GM08714 (cell line): ENCODE measurements around the gene VIPR2.

Experiments used
- H3K4me3 ChIP-seq: fragments of 200-500 bp; sonication (Bioruptor generic); 2 replicates; pipeline ENCODE4 v1.5.1; 2014; ENCODE audit warnings: mild to moderate bottlenecking, low read length, inconsistent platforms
- ZNF274 ChIP-seq: IDR thresholded peaks from 2 replicates; pipeline ENCODE4 v1.6.1; 2012; ENCODE audit warnings: mild to moderate bottlenecking, low read depth, low read length

The VIPR2 gene

GRCh38 chr7:159149488-159149887, 4.8 kb upstream of the VIPR2 start:
- no peak overlapping the region for H3K4me3 ChIP-seq
- no peak for TF ChIP-seq ZNF274

GRCh38 chr7:159148430-159149395, 4.0 kb upstream of the VIPR2 start:
- no peak for TF ChIP-seq ZNF274

DNA sequence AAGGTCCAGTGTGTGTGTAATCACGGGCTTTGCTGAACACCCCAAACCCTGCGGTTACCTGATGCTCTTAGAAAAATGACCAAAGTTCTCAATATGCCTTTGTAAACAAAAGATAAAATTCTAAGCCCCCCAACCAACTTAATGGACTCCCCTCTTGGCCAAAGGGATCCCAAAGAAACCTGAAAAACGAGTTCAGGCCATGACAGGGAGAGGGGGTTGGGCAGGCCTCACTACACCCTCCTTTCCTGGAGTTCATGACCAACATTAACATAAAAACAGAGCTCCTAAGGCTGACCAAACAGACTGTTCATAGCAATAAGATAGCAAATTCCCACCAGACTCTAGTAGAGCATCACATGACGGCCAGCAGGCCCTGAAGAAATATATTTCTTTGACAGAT, 3.0 kb upstream of the VIPR2 start:
- no peak overlapping the region for H3K4me3 ChIP-seq
- TF ChIP-seq ZNF274, result no peak

More at GRCh38 chr7:159148430-159149395, 4.0 kb upstream of the VIPR2 start:
- H3K4me3 ChIP-seq, result no peak overlapping the region

DNA sequence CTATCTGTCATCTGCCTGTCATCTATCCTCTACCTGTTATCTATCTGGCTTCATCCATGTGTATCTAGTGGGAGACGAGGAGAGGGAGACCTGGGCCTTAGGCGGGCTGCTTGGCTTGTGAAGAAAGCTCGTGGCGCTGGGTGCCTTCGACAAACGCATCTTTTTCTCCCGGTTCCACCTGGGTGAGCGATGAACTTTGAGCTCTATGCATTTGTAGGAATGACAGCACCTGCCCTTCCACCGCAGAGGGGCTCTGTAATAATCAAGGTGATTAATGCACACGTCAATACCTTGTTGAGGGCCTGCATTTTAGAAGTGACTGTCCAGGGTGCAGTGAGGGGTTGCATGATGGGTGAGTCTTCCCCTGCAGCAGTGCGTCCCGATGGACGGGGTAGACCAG, 2.6 kb upstream of the VIPR2 start:
- TF ChIP-seq ZNF274, result no peak
- H3K4me3 ChIP-seq, result no peak overlapping the region

DNA sequence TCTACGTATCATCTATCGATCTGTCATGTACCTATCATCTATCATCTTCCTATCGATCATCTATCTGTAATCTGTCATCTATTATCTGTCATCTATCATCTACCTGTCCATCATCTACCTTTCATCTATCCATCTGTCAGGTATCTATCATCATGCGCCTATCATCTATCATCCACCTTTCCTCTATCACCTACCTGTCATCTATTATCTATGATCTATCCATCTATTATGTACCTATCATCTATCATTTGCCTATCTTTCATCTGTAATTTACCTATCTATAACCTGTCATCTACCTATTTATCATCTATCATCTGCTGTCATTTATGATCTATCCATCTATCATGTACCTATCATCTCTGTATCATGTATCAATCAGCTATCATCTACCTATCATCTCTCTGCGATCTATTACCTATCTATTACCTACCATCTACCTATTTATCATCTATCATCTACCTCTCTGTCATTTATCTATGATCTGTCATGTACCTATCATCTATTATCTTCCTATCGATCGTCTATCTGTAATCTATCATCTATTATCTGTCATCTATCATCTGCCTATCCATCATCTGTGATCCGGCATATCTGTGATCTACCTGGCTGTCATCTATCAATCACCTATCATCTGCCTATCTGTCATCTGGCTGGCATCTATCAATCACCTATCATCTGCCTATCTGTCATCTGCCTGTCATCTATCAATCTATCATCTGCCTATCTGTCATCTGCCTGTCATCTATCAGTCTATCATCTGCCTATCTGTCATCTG, 1.6 kb upstream of the VIPR2 start:
- H3K4me3 ChIP-seq, result no peak overlapping the region
- TF ChIP-seq ZNF274, result no peak

DNA sequence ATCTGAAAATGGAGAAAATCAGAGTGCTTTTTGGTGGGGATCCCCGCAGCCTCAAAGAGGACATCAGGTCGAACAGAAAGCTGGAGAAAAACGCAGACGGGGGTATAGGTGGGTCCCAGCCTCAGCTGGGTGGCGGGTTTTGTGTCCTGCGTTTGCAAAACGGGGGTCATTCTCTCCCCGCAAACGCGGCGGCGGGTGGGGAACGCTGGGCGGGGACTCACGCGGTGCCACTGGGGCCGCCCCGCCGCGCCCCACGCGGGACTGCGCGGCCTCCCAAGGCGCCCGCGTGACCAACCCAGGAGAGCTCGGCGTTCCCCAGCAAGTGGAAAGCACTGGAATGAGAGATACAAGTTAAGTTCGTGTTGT, 806 bp upstream of the VIPR2 start:
- no peak for TF ChIP-seq ZNF274
- no peak overlapping the region for H3K4me3 ChIP-seq

GRCh38 chr7:159143780-159144757, 598 bp downstream of the VIPR2 start:
- H3K4me3 ChIP-seq, result no peak overlapping the region
- TF ChIP-seq ZNF274, result no peak

DNA sequence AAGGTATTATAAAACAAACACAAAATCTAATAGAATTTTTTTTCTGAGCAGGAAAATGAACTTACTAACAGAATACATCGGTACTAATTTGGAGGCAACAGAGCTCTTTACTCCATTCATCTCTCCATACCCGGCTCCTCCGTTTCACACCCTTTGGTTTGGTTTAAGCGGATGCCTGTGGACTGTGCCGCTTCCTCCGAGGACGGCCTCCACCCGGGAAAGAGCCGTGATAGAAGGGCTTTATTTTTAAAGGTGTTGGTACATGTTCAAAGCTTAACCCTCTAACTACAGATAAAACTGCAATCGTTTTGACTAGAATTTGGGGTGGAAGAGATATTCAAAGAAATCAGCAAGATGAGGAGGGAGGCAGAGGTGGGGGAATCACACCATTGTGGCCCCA, 1.9 kb downstream of the VIPR2 start:
- TF ChIP-seq ZNF274, result no peak
- H3K4me3 ChIP-seq, result no peak overlapping the region

GRCh38 chr7:159142199-159142598, 2.5 kb downstream of the VIPR2 start:
- no peak for TF ChIP-seq ZNF274
- H3K4me3 ChIP-seq, result no peak overlapping the region

DNA sequence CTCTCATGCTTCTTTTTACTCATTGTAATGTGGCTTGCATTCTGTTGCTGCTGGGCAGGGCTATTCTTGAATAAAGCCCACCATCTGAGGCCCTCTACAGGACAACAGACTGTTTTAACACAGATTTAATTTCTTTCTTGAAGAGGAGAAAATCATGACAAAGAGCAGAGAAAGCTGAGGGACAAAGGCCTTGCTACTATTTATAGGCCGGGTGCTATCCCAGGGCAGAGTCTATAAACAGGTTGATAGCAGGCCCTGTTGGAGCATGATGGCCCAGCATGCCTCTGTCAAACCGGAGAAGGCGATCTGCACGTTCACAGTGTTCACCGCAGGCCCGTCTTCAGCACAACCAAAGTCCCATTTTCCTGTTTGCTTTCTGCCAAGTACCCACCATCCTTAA, 3.0 kb downstream of the VIPR2 start:
- TF ChIP-seq ZNF274, result no peak
- H3K4me3 ChIP-seq, result no peak overlapping the region

DNA sequence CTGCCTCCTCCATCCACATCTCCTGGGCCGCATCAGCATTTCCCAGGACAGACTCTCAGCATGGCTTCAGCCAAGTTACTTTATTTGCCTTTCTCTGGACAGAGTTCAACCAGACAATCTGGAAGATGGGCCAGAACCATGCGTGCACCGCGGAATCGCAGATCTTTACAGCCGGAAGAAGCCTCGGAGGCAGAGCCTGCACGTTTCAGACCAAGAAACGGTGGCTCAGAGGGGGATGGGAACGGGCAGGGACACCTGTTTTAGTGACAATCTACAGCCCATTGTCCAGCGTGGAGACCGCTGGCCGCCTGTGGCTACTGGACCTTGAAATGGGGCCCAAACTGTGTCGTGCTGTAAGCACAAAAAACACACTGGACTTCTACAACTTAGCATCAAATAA, 3.5 kb downstream of the VIPR2 start:
- H3K4me3 ChIP-seq, result no peak overlapping the region
- TF ChIP-seq ZNF274, result no peak

- no peak for TF ChIP-seq ZNF274
- no peak overlapping the region for H3K4me3 ChIP-seq
Measured at GRCh38 chr7:159140170-159140910, 4.3 kb downstream of the VIPR2 start.

GRCh38 chr7:159139639-159140038, 5.0 kb downstream of the VIPR2 start:
- no peak for TF ChIP-seq ZNF274
- H3K4me3 ChIP-seq, result no peak overlapping the region

- H3K4me3 ChIP-seq, result no peak overlapping the region
- TF ChIP-seq ZNF274, result no peak
Measured at GRCh38 chr7:159139202-159139601, 5.5 kb downstream of the VIPR2 start.
